NCI-H1436 treated with DMSO at 0.1 percent for 48 hours (cell line): ENCODE measurements around the gene AKT2.

Experiments used
- DNase-seq: peaks from one replicate; lab custom pipeline; 2025; lab: John Stamatoyannopoulos, UW

Gene AKT2

GRCh38 chr19:40235238-40236025, 49.7 kb downstream of the AKT2 start:
- DNase-seq, result no peak

DNA sequence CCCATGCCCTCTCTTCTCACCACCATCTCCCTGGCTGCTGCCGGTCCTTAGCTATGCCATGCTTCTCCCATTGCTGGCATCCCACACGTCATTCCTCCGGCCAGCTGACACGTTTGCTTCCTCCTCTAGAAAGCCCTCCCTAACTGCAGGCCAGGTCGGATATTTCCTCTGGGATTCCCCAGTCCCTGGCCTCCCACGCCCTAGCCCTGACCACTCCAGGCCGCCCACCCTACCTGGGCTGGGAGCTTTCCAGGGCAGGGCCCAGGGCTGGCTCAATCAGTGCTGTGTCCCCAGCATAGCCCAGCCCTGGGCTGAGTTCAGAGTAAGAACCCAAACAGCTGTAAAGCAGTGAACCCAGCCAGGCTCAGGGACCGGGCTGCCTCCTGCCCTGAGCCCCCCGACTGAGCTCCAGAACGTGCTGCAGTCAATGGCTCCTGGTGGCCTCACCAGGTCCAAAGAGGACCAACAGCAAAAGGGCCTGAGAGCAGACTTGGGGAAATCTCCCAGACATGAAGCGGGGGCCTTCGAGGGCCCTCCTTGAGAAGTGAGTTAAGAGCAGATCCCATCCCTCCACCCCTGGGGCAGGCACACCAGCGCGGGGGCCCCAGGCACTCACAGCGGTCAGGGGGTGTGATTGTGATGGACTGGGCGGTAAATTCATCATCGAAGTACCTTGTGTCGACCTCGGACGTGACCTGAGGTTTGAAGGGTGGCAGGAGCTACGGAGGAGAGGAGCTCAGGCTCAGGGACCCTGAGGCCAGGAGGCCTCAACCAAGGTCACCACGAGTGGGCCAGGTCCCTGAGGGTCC, 50.5 kb downstream of the AKT2 start:
- DNase-seq, result no peak

- DNase-seq, result no peak
Measured at GRCh38 chr19:40233811-40234389, 51.2 kb downstream of the AKT2 start.

GRCh38 chr19:40232949-40233810, 52.0 kb downstream of the AKT2 start:
- DNase-seq, result no peak

- DNase-seq, result no peak
Measured at GRCh38 chr19:40232479-40232878, 52.7 kb downstream of the AKT2 start.

DNA sequence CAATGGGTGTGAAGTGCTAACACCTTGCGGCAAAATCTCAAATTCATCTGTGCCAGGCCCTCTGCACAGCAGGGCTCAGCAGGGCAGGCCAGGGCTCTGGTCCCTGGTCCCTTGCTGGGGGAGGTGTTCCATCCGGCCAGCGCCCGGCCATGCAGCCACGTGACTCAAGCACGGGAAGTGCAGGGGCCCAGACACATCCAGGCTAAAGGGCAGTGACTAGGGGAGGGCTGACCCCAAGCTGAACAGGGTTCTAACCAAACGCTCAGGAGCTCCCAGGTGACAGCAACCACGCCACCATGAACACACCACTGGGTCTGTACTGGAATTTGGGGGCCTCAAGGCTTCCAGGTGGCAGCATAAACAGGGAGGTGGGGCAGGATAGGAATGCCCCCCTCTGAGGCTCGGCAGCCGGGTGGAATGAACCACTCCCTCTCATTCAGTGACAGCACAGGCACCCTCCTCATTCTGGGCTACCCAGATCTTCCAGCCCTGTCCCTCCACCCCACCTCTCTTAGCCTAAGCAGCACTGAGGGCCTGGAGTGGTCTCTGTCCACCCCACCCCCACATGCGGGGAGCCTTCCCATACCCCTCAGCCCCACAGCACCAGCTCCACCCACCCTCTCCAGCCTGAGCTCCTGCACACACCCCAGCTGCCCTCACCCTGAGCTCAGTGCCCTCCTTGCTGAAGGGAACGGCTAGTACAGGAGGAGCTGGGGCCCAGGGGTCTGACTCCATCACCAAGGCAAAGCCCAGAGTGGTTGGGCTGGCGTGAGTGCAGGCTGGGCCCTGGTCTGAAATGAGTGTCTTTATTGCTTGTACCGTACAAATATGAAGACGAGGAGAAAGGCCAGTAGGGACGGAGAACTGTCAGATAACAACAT, 53.4 kb downstream of the AKT2 start:
- no peak for DNase-seq

DNA sequence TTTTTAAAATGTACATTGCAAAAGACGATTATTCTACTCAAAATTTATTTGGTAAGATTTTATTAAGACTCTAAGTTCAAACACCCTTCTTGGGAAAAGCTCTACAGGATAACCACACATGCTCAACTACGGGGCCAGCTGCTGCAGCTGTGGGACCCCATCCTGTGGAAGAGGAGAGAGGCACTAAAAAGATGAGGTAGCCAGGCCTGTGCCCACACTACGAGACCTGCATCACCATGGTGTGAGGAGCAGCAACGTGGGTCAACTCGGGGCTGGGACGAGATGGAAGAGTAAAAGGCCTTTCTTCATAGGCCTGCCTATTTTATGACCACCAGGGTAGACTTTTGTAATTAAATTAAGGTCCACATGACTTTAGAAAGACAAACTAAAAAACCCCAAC, 54.1 kb downstream of the AKT2 start:
- DNase-seq, result no peak

DNA sequence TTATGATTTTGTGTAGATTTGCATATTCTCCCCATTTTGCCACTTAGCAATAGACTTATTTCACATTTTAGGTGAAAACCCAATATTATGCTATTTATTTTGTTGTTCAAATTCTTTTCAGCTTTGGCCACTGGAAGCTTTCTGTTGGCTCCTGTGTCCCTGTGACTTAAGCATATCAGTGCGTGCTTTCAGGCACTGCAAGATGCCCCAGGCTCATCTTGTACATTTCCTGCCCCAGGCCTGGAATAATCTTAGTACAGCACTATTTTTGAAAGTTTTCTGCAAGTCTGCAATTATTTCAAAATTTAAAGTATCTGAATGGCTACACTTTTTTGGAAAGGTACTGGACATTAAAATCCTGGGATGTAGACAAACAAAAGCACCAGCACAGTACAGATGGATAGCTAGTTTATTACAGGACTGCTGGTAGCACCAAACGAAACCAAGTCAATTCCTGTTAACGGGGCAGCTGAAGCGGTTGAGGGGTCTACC, 55.2 kb downstream of the AKT2 start:
- no peak for DNase-seq

DNA sequence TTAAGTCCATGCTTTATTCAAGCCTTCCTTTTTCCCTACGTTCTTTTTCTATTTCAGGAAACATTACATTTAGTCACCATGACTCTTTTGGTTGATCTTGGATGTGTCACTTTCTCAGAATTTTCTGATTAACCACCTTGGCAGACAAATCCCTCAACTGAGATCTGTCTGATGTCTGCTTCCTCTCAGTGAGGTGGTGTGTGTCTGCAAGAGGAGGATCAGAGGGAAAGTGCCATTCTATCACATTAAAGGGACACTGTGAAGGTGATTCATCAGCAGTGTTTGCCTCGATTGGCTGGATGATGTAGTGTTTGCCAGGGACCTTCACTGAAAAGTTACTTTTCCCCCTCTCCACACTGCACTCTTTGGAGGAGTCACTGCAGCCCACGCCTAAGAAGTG, 55.7 kb downstream of the AKT2 start:
- no peak for DNase-seq

DNA sequence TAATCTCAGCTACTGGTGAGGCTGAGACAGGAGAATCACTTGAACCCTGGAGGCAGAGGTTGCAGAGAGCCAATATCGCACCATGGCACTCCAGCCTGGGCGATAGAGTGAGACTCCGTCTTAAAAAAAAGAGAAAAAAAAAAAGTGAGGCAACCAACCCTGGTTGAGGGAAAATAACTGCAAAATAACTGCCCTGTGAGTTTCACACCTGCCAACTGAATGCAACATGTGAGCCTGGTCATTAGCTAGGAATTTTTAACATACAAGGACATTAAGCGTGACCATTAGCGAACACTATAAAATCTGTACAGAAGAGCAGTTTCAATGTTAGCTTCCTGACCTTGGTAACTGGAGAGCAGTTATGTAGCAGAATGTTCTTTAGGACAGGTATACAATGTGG, 56.3 kb downstream of the AKT2 start:
- DNase-seq, result no peak

GRCh38 chr19:40228346-40228745, 56.8 kb downstream of the AKT2 start:
- DNase-seq, result no peak

DNA sequence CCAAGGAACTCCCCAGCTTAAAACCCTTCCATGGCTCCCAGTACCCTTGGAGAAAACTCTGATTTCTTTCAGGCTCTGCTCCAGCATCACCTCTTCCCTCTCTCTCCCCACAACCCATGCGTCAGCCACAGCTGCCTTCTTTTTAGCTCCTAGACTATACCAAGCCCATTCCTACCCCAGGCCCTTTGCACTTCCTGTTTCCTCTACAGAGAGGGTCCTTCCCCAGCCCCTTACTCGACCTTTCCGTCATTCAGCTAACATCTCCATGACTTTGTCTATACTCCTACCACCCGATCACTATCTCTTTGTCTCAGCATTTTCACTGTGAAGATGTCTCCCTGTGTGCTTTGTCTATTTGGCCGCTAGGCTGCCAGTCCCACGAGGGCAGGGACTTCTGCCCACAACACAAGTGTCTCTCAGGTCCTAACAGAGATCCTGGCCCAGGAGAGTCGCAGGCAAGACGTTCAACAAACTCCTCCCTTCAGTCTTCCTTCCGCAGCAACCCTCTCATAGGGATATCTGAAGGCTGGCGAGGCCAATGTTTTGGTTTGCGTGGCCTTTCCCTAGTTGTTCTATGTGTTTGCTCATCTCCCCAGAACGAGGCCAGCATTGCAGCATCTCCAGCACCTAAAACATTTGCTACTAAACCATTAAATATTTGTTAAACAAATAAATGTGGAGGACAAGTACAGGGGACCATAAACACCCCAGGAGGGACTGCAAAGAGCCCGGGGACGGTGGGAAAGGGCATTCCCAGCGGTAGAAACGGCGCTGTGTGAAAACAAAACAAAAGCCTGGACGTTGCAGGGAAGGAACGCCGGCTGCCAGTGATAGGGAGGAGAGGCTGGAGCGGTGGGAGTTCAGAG, 59.5 kb downstream of the AKT2 start:
- no peak for DNase-seq

DNA sequence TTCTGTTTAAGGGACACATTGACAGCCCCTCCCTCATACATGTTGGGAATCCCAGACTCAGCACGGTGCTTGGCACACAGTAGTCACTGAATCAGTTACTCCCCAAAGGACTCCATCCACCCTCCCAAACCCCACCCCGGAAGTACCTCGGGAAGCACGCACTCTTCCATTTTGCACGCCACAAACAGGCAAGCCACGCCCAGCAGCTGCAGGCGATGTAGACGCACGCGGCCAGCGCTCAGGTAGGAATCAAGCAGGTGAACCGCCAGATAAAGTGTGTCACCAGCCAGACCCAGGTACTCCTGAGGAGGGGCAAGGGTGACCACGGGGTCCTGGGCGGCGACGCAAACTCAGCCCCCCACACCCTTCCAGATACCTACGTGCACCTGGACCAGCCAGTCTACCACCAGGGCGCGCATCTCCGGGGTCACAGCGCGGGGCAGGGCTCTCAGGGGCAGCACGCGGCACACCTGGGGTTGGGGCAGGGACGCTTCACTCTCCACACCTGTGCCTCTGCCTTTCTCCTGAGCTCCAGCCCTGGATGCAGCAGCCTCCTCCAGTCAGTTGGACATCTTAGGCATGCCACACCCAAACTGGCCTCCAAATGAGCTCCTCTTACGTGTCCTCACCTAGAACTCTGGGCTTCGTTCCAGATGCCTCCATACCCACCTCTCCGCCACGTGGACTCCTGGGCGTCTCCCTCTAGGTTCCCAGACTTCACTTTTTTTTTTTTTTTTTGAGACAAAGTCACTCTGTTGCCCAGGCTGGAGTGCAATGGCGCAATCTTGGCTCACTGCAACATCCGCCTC, 60.6 kb downstream of the AKT2 start:
- no peak for DNase-seq

GRCh38 chr19:40223135-40223822, 61.9 kb downstream of the AKT2 start:
- DNase-seq, result no peak

DNA sequence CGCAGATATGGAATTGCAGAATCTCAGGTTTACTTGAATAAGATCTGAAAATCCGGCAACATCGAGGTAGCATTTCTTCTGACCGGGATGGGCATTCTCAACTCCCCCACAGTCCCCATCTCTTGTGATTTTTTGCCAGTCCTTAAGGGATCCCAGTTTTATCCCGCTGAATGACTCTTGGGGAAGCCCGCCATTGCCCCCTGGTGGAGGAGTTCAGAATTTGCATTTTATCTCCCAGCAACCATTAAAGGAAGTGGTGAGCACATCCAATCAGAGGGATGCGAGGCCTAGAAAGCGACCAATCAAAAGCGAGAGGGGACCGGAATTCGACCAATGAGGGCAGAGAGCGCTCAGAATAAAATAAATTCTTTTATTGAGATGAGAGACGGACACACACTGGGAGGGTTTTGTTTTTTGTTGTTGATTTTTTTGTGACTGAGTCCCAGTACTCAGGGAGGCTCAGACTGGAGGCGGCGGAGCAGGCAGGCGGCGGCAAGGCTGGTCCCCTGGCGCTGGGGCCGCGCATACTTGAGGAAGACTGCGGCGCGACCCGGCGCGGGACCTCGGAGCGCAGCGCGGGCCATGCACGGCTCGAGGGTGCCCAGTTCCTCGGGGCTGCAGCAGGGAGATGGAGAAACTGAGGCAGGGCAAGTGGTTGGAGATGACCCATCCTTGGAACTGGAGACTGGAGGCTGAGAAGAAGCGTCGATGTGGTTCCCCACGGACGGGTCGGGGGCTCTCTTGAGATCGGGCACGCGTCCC, 63.1 kb downstream of the AKT2 start:
- DNase-seq, result peak; percentile 59

DNA sequence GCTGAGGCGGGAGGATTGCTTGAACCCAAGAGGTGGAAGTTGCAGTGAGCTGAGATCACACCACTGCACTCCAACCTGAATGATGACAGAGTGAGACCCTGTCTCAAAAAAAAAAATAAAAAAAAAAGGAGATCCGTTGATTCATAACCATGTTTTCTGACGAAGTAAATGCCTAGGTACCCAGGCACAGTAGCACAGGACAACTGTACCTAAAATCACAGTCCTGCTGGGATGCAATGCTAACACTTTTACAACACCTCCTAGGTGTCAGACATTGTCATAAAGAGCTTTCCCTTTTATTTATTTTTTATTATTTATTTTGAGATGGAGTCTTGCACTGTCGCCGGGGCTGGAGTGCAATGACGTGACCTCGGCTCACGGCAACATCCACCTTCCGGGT, 64.5 kb downstream of the AKT2 start:
- DNase-seq, result no peak

- DNase-seq, result peak; percentile 51
Measured at GRCh38 chr19:40219721-40220276, 65.3 kb downstream of the AKT2 start.
